Astrocyte of the cerebellum (primary cell): ENCODE results near the gene OR1I1.

Experiments used
- DNase-seq: peaks from one replicate; pipeline ENCODE4 v3.0.0-alpha.2; 2011; ENCODE audit warnings: low read depth
- H3K4me3 ChIP-seq: 2 replicates; pipeline ENCODE4 v1.5.1; 2011; ENCODE audit warnings: mild to moderate bottlenecking, low read depth, low read length, moderate library complexity
- CTCF ChIP-seq: IDR thresholded peaks from 2 replicates; pipeline ENCODE4 v1.5.1; 2012; ENCODE audit warnings: low read length, low read depth, moderate library complexity, mild to moderate bottlenecking; ENCODE audit errors: missing control alignments
- in situ Hi-C: cut with HindIII; loops from 2 replicates; pipeline ENCODE4 v1.10.0; 2017; ENCODE audit warnings: low sequenced_read_pairs

The OR1I1 gene

GRCh38 chr19:15111758-15112157 lies 29.7 kb downstream of the OR1I1 start:
- in situ Hi-C loops, result no loop called here
- DNase-seq, result no peak
- no peak overlapping the region for H3K4me3 ChIP-seq
- no peak for TF ChIP-seq CTCF

DNA sequence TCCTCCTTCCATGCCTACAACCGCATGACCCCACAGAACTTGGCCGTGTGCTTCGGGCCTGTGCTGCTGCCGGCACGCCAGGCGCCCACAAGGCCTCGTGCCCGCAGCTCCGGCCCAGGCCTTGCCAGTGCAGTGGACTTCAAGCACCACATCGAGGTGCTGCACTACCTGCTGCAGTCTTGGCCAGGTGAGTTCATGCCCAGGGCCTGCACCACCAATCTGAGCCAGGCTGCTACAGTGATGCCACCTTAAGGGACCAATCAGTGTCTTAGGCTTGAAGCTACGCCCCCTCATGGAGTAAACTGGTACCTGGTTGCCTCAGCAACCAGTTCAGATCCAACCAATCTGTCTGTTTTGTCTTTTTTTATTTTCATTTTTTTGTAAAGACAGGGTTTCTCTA lies 30.4 kb downstream of the OR1I1 start:
- no peak for DNase-seq
- no peak overlapping the region for H3K4me3 ChIP-seq
- peak; percentile 6 for TF ChIP-seq CTCF
- in situ Hi-C loops, result no loop called here

DNA sequence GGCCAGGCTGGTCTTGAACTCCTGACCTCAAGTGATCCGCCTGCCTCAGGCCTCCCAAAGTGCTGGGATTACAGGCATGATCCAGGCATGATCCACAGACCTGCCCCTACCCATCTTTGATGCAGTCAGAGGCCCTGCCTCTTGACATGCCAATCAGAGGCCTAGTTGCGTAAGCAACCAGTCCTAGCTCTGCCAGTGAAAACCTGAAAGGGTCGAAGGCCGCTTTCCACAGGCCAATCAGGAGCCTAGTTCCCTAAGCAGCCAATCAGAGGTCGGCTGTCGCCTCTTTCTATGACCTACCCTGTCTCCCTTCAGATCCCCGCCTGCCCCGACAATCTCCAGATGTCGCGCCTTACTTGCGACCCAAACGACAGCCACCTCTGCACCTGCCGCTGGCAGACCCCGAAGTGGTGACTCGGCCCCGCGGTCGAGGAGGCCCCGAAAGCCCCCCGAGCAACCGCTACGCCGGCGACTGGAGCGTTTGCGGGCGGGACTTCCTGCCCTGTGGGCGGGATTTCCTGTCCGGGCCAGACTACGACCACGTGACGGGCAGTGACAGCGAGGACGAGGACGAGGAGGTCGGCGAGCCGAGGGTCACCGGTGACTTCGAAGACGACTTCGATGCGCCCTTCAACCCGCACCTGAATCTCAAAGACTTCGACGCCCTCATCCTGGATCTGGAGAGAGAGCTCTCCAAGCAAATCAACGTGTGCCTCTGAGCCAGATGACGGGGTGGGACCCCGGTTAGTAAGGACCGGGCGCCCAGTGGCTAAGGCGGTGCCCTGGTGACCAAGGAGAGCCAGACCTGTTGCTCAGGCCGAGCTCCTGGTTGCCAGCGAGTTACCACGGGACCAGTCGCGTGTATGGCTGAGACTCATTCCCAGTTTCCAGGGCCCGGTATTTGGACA lies 31.5 kb downstream of the OR1I1 start:
- DNase-seq, result no peak
- in situ Hi-C loops, result no loop called here
- H3K4me3 ChIP-seq, result no peak overlapping the region
- TF ChIP-seq CTCF, result no peak

GRCh38 chr19:15114153-15114540 lies 32.1 kb downstream of the OR1I1 start:
- no peak overlapping the region for H3K4me3 ChIP-seq
- in situ Hi-C loops, result no loop called here
- TF ChIP-seq CTCF, result no peak
- DNase-seq, result peak; percentile 5

- no peak overlapping the region for H3K4me3 ChIP-seq
- peak; percentile 4 for DNase-seq
- no peak for TF ChIP-seq CTCF
- in situ Hi-C loops, result no loop called here
Observed at GRCh38 chr19:15115080-15115479, 33.1 kb downstream of the OR1I1 start.

- TF ChIP-seq CTCF, result no peak
- no peak for DNase-seq
- no peak overlapping the region for H3K4me3 ChIP-seq
- in situ Hi-C loops, result no loop called here
Observed at GRCh38 chr19:15115762-15116615, 34.0 kb downstream of the OR1I1 start.
